BLaER1 treated with 17β-estradiol and CSF1 and Interleukin-3, amounts not matched to agents 10 nM and 100 nM (cell line): ENCODE data around the gene WLS.
"Not testable (repeated sequence)": the region's sequence is repeated elsewhere in the genome, so short reads cannot be mapped to it uniquely, and the experiment has no call there.

Experiments used
- H3K27ac ChIP-seq, 11 experiments: shearing (Covaris generic); formaldehyde crosslinking; 2 replicates each; pipeline ENCODE4 v1.8.1; 2022
- H3K27me3 ChIP-seq, 11 experiments: shearing (Covaris generic); formaldehyde crosslinking; 2 replicates each; pipeline ENCODE4 v1.8.1; 2022
- H3K36me3 ChIP-seq, 11 experiments: shearing (Covaris generic); formaldehyde crosslinking; 2 replicates each; pipeline ENCODE4 v1.8.1; 2022
- H3K4me1 ChIP-seq, 10 experiments: shearing (Covaris generic); formaldehyde crosslinking; 2 replicates each; pipeline ENCODE4 v1.8.1; 2022
- H3K4me2 ChIP-seq, 11 experiments: shearing (Covaris generic); formaldehyde crosslinking; 2 replicates each; pipeline ENCODE4 v1.8.1; 2022
- H3K4me3 ChIP-seq, 10 experiments: shearing (Covaris generic); formaldehyde crosslinking; 2 replicates each; pipeline ENCODE4 v1.8.1; 2022
- H3K9ac ChIP-seq, 11 experiments: shearing (Covaris generic); formaldehyde crosslinking; 2 replicates each; pipeline ENCODE4 v1.8.1; 2022
- H3K9me3 ChIP-seq, 11 experiments: shearing (Covaris generic); formaldehyde crosslinking; replicated peaks in 1 of 11; 2 replicates each; pipeline ENCODE4 v1.8.1; 2022
- H4K20me1 ChIP-seq, 11 experiments: shearing (Covaris generic); formaldehyde crosslinking; 2 replicates each; pipeline ENCODE4 v1.8.1; 2022
- Cebpa-rat ChIP-seq, 11 experiments: shearing (Covaris generic); IDR thresholded peaks; 2 replicates each; pipeline ENCODE4 v1.8.1; 2022

The WLS gene

GRCh38 chr1:68180441-68181164 is 51.7 kb downstream of the WLS start:
- H3K4me3 ChIP-seq = no peak overlapping the region
- no peak overlapping the region for H3K9ac ChIP-seq
- H3K4me2 ChIP-seq = peak overlapping the region in 2 of 11 experiments; percentile 10 to 25; a peak in 3 of 22 replicates
- H3K4me1 ChIP-seq = peaks cover 0 to 7% (median 0%) of the 10 kb centered on the region in 10 experiments; a peak in 3 of 20 replicates
- no peak overlapping the region for H3K27ac ChIP-seq
- no peaks in the 10 kb centered on the region for H3K27me3 ChIP-seq
- TF ChIP-seq Cebpa-rat (IDR thresholded peaks at IDR 0.05) = no peak
- H3K9me3 ChIP-seq = no peaks in the 10 kb centered on the region
- H4K20me1 ChIP-seq = no peaks in the 10 kb centered on the region
- no peaks in the 10 kb centered on the region for H3K36me3 ChIP-seq

GRCh38 chr1:68178821-68179490 is 53.4 kb downstream of the WLS start:
- no peak overlapping the region for H3K4me2 ChIP-seq
- H3K9me3 ChIP-seq = no peaks in the 10 kb centered on the region
- no peak overlapping the region for H3K9ac ChIP-seq
- no peak overlapping the region for H3K4me3 ChIP-seq
- H3K27ac ChIP-seq = no peak overlapping the region
- H3K36me3 ChIP-seq = no peaks in the 10 kb centered on the region
- no peaks in the 10 kb centered on the region for H3K27me3 ChIP-seq
- H4K20me1 ChIP-seq = no peaks in the 10 kb centered on the region
- peaks cover 0 to 7% (median 0%) of the 10 kb centered on the region in 10 experiments; a peak in 3 of 20 replicates for H3K4me1 ChIP-seq
- TF ChIP-seq Cebpa-rat (IDR thresholded peaks at IDR 0.05) = no peak

GRCh38 chr1:68175621-68176398 is 56.5 kb downstream of the WLS start:
- H3K27me3 ChIP-seq = no peaks in the 10 kb centered on the region
- H4K20me1 ChIP-seq = no peaks in the 10 kb centered on the region
- H3K27ac ChIP-seq = no peak overlapping the region
- no peaks in the 10 kb centered on the region for H3K36me3 ChIP-seq
- H3K4me1 ChIP-seq = no peaks in the 10 kb centered on the region
- TF ChIP-seq Cebpa-rat (IDR thresholded peaks at IDR 0.05) = no peak
- no peak overlapping the region for H3K4me2 ChIP-seq
- H3K9ac ChIP-seq = no peak overlapping the region
- H3K4me3 ChIP-seq = no peak overlapping the region
- H3K9me3 ChIP-seq = peaks cover 0 to 4% (median 0%) of the 10 kb centered on the region in 11 experiments; a peak in 1 of 22 replicates

- peaks cover 0 to 4% (median 0%) of the 10 kb centered on the region in 11 experiments; a peak in 1 of 22 replicates for H3K9me3 ChIP-seq
- no peaks in the 10 kb centered on the region for H3K27me3 ChIP-seq
- TF ChIP-seq Cebpa-rat (IDR thresholded peaks at IDR 0.05) = no peak
- H3K27ac ChIP-seq = no peak overlapping the region
- no peaks in the 10 kb centered on the region for H4K20me1 ChIP-seq
- no peaks in the 10 kb centered on the region for H3K4me1 ChIP-seq
- H3K9ac ChIP-seq = no peak overlapping the region
- no peak overlapping the region for H3K4me3 ChIP-seq
- no peak overlapping the region for H3K4me2 ChIP-seq
- H3K36me3 ChIP-seq = no peaks in the 10 kb centered on the region
Measured at GRCh38 chr1:68174738-68175113, 57.6 kb downstream of the WLS start.

- Histone ChIP-seq H4K20me1 (no peaks in the 10 kb centered on the region), H3K4me3 (no peak overlapping the region), H3K27me3 (no peaks in the 10 kb centered on the region), H3K36me3 (no peaks in the 10 kb centered on the region), H3K4me1 (no peaks in the 10 kb centered on the region), H3K27ac (no peak overlapping the region), H3K9ac (no peak overlapping the region), H3K4me2 (no peak overlapping the region), H3K9me3 (peaks cover 0 to 4% (median 0%) of the 10 kb centered on the region in 11 experiments; a peak in 1 of 22 replicates)
- TF ChIP-seq Cebpa-rat (IDR thresholded peaks at IDR 0.05) = no peak
Measured at GRCh38 chr1:68173936-68174737, 58.2 kb downstream of the WLS start.

GRCh38 chr1:68173283-68173935 is 58.9 kb downstream of the WLS start:
- no peak overlapping the region for H3K27ac ChIP-seq
- H3K4me2 ChIP-seq = no peak overlapping the region
- H3K4me3 ChIP-seq = no peak overlapping the region

GRCh38 chr1:68171795-68172194 is 60.5 kb downstream of the WLS start:
- H3K4me1 ChIP-seq, H3K36me3 ChIP-seq, H3K4me2 ChIP-seq, H3K9me3 ChIP-seq, H3K9ac ChIP-seq, H3K27me3 ChIP-seq, H3K27ac ChIP-seq, H4K20me1 ChIP-seq, H3K4me3 ChIP-seq: not testable (repeated sequence)

More at GRCh38 chr1:68173283-68173935, 58.9 kb downstream of the WLS start:
- TF ChIP-seq Cebpa-rat (IDR thresholded peaks at IDR 0.05) = no peak
- Histone ChIP-seq H3K27me3 (no peaks in the 10 kb centered on the region), H4K20me1 (no peaks in the 10 kb centered on the region), H3K4me1 (no peaks in the 10 kb centered on the region), H3K9ac (no peak overlapping the region), H3K36me3 (no peaks in the 10 kb centered on the region), H3K9me3 (peaks cover 0 to 4% (median 0%) of the 10 kb centered on the region in 11 experiments; a peak in 1 of 22 replicates)

- TF ChIP-seq Cebpa-rat (IDR thresholded peaks at IDR 0.05) = no peak
- no peaks in the 10 kb centered on the region for H3K27me3 ChIP-seq
- H3K36me3 ChIP-seq = no peaks in the 10 kb centered on the region
- H4K20me1 ChIP-seq = no peaks in the 10 kb centered on the region
- no peak overlapping the region for H3K4me3 ChIP-seq
- no peak overlapping the region for H3K27ac ChIP-seq
- H3K4me2 ChIP-seq = no peak overlapping the region
- no peak overlapping the region for H3K9ac ChIP-seq
- H3K9me3 ChIP-seq = peaks cover 0 to 4% (median 0%) of the 10 kb centered on the region in 11 experiments; a peak in 1 of 22 replicates
- no peaks in the 10 kb centered on the region for H3K4me1 ChIP-seq
Measured at GRCh38 chr1:68168545-68169171, 63.7 kb downstream of the WLS start.
